Measurements from ENCODE around the gene BTBD2.

Gene BTBD2

GRCh38 chr19:1959928-1960589 lies 55.5 kb downstream of the BTBD2 start:
- DNase-seq (ENCODE audit: low spot score), result no peak

DNA sequence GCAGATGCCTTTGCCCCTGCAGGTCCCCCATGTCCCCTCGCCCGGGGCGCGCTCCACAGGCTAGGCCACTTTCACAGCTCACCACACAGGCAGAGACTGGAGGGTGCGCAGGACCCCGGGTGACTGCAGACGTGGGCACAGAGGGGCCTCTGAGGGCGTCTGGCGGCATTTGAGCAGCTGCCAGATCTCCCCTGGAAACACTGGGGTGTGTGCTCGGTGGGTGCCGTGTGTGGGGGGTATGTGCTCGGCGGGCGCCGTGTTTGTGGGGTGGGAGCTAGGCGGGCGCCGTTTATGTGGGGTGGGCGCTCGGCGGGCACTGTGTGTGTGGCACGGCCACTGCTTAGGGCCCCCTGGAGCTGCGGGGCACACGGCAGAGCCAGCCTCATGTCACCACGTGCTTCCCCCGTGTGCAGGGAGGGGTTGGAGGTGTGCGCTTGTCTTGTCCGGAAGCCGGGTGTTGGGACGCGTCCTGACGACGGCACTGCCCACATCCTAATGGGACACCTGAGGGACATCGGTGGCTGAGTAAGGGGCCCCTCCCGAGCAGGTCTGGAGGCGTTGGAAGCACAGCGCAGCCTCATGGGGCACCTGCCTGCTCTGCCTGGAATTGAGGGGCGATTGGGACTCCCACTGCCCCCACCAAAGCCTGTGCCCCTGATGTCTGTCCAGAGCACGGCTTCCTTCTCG lies 57.8 kb downstream of the BTBD2 start:
- DNase-seq (ENCODE audit: low spot score), result no peak

DNA sequence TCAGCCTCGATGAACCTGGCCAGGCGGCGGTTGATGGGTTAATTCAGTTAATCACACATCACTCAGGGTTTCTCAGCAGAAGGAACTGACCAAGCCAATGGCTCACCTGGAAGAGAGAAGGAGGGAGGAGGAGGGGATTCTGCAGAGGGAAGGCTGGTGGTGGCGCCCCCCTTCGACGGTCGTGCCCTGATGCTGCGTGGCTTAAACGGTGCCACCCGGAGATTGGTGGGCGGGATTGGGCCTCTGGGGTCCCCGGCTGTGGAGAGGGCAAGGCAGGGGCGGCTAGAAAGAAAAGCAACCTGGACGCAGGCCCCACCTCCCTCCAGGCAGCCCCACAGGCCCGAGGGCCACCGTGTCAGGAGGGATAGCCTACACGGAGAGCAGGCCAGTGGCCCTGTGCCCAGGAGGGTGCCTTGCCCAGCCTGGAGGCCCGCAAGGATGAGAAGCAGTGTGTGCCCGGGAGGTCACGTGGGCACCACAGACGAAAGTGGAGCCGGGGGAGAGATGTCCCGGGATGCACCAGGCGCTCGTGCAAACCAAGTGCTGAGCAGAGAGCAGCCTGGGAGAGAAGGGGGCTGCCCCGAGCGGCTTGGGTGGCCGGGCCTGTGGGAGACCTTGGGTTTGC lies 58.5 kb downstream of the BTBD2 start:
- DNase-seq (ENCODE audit: low spot score), result no peak

DNA sequence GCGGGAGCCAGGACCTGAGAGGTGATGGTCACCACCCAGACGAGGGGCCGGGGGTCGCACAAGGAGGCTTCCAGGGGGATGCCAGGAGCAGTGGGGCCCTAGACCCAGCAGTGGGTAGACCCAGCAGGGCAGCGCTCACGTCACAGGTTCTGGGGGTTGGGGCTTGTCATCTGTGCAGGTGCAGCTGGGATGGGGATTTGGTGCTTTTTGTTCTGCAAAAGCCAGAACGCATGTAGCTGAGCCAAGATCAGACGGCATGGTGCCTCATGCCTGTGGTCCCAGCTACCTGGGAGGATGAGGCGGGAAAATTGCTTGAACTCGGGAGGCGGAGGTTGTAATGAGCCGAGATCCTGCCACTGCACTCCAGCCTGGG lies 59.4 kb downstream of the BTBD2 start:
- no peak for DNase-seq (ENCODE audit: low spot score)

GRCh38 chr19:1955171-1956121 lies 60.1 kb downstream of the BTBD2 start:
- DNase-seq (ENCODE audit: low spot score), result no peak

- DNase-seq (ENCODE audit: low spot score), result no peak
Measured at GRCh38 chr19:1954532-1954933, 61.0 kb downstream of the BTBD2 start.

GRCh38 chr19:1953441-1954094 lies 61.9 kb downstream of the BTBD2 start:
- no peak for DNase-seq (ENCODE audit: low spot score)

- DNase-seq (ENCODE audit: low spot score), result no peak
Measured at GRCh38 chr19:1953037-1953436, 62.5 kb downstream of the BTBD2 start.

GRCh38 chr19:1952635-1953034 lies 62.9 kb downstream of the BTBD2 start:
- DNase-seq (ENCODE audit: low spot score), result no peak

- DNase-seq (ENCODE audit: low spot score), result no peak
Measured at GRCh38 chr19:1950640-1951039, 64.9 kb downstream of the BTBD2 start.

DNA sequence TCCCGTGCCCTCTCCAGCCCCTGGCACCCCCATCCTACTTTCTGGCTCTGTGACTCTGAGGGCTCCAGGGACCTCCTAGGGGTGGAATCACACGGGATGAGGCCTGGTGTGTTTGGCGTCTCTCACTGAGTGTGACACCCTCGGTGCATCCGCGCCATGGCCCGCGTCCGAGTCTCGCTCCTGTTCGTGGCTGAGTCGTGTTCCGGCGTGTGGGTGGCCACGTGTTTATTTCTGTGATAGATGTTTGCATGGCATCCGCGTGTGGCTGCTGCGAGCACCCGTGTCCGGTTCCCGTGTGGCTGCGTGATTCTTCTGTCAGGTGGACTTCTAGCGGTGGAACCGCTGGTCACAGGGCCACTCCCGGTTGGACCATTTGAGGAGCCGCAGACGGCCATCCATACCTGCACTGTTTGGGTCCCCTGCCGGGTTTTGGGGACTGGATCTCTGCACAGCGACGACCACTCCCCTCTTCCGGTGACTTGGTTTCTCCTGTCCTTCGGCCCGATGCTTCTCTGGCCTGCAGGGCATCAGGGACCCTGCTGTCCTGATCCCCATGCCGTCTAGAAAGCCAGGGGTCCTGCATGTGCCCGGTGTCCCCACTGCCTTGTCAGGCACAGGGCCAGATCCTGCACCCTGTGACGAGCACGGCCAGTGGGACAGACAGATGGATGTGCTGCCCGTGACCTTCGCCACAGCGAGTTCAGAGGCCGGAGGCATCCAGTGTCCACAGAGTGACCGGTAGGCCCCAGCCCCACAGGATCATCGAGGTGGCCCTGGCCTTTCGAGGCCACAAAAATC lies 66.0 kb downstream of the BTBD2 start:
- no peak for DNase-seq (ENCODE audit: low spot score)

- DNase-seq (ENCODE audit: low spot score), result no peak
Measured at GRCh38 chr19:1947651-1948209, 67.8 kb downstream of the BTBD2 start.

DNA sequence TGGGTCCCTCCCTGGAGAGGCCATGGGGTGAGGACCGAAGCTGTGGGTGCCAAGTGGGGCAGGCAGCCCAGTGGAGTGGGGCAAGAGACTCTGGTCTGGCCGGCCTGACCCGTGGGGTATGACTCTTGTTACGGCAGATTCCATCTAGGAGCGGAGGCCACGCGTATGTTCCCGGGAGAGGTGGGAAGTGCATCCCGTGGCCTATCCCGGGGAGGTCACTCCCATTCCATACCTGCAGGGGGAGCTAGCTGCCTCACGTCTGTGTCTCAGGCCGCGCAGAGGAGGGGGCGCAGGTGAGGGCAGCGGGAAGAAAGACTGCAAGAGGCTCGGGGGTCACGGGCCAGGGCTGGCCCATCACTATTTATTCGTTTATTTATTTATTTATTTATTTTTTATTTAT lies 69.6 kb downstream of the BTBD2 start:
- no peak for DNase-seq (ENCODE audit: low spot score)

- no peak for DNase-seq (ENCODE audit: low spot score)
Measured at GRCh38 chr19:1944916-1945561, 70.5 kb downstream of the BTBD2 start.

DNA sequence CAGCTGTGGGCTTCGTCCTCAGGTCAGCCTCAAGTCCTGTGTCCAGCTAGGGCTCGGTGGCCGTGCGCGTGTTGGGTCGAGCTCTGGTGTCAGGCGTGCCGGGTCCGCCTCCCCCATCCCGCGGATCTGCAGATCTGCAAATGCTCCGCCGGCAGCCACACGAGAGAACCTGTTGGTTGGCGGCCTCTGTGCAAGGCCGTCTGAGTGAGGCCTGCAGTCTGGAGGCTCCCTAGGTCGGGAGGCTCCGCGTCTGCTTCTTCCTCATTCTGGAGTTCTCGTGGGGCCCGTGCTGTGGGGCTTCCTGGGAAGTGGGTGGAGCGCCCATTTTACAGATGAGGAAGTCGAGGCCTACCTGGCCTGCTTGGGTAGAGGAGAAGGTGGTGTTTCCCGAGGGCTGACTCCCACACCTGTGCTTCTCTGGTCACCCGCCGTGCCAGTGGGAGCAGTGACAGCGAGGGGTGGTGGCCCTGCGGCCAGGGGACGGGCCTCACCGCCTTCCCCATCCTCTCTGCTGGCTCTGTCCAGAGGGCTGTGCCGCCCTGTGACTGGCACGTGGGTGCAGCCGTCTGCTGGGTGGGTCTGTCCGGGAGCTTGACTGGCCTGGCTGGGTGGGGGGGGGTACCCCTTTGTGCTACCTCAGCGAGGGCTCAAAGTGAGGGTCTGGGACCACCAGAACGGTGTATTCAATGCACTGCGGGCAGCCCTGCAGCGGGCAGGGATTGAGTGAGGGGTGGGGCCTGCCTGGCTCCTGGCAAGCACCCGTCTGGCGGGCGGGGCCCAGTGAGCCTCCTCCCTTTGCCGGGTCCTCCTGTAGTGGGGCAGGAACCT lies 71.2 kb downstream of the BTBD2 start:
- DNase-seq (ENCODE audit: low spot score), result no peak

- DNase-seq (ENCODE audit: low spot score), result no peak
Measured at GRCh38 chr19:1943661-1944087, 71.8 kb downstream of the BTBD2 start.

- DNase-seq (ENCODE audit: low spot score), result no peak
Measured at GRCh38 chr19:1942934-1943555, 72.5 kb downstream of the BTBD2 start.

DNA sequence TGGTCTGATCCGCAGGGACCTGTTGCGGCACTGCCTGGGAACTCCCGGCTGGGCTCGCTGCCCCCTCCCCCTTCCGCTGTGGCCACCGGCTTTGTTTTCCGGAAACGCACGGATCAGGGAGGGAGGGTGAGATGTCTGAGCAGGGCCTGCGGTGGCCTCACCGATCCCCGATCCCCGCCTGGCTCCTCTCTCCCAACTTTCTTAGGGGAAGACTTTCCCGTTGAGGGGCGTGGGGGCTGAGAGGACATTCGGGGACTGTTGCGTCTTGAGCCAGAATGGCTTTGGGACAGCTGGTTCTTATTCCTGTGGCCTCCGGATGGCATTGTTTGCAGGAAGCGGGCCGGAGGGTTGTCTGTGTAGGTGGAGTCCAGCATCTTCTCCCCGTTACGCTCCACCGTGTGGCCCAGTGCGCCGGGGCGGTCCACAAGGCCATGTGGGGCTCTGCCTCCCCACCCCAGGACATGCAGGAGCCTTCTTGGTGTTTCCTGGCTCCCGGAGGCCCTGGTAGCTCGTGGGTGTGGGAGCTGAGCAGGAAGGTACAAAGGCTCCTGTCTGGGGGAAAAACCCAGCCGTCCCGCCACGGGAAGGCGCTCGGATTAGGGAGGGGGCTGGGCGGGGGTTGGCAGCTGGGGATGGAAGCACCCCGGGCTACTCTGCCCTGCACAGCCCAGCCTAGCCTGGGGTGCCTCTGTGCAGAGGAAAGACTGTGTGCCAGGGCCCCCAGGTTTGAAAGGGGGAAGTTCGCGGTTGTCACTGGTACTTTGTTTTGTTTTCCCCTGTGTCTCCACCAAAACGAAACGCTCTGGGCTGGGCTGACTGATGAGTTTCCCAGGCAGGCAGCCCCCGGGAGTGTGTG lies 73.2 kb downstream of the BTBD2 start:
- DNase-seq (ENCODE audit: low spot score), result peak; percentile 72

Measured in CD4-positive, alpha-beta T cell treated with Interleukin-15 for 4 hours (primary cell).